Hepatocyte (in vitro differentiated cells): ENCODE data around the gene ISCU.

Experiments used
- EZH2 ChIP-seq: fragments of 200-600 bp; sonication (generic); IDR thresholded peaks from 2 replicates; pipeline ENCODE4 v1.6.1; 2016; ENCODE audit warnings: antibody characterized with exemption, mild to moderate bottlenecking, borderline replicate concordance
- TF ChIP-seq, protein P1 (sequence below): fragments of 200-600 bp; sonication (generic); IDR thresholded peaks from 2 replicates; pipeline ENCODE4 v1.5.1; 2016; ENCODE audit warnings: antibody characterized with exemption, mild to moderate bottlenecking; ENCODE audit not compliant: poor library complexity

DNA sequence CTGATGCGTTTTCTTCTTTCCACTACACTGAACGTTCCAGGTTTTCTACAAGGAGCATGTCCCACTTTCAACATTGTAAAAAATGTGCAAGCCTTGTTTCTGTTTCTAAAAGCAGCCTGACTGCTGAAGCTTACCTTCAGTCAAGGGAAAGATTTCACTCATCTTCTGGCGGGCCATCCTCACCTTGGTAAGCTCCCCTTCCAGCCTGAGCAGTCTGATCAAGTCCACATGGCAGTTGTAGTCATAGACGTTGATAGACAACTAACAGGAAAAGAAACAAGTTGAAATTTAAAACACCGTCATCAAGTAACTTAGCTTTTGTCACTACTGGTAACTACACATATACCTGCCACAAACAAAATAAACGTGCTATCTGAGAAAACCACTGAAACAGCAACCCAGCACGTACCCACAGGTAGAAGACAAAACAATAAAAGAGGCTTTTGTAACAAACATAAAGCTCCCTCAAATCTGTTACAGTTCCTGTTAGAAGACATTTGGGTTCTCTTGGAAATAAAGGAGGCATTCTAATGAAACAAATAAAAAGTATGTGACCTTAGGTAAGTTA, 13.4 kb upstream of the ISCU start:
- TF ChIP-seq, protein P1, sequence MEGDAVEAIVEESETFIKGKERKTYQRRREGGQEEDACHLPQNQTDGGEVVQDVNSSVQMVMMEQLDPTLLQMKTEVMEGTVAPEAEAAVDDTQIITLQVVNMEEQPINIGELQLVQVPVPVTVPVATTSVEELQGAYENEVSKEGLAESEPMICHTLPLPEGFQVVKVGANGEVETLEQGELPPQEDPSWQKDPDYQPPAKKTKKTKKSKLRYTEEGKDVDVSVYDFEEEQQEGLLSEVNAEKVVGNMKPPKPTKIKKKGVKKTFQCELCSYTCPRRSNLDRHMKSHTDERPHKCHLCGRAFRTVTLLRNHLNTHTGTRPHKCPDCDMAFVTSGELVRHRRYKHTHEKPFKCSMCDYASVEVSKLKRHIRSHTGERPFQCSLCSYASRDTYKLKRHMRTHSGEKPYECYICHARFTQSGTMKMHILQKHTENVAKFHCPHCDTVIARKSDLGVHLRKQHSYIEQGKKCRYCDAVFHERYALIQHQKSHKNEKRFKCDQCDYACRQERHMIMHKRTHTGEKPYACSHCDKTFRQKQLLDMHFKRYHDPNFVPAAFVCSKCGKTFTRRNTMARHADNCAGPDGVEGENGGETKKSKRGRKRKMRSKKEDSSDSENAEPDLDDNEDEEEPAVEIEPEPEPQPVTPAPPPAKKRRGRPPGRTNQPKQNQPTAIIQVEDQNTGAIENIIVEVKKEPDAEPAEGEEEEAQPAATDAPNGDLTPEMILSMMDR, result no peak
- no peak for TF ChIP-seq EZH2
